ENCODE data around the gene TMC6. TPM values are rescaled to one million over a fixed set of nuclear protein-coding genes. Genes with fewer than 3 reads are reported as not detected.

Gene TMC6
- total RNA-seq, 3 donors from 2014 or later = 18.6 to 45.9 (median 28.4) TPM

GRCh38 chr17:78164748-78165607 is 36.4 kb upstream of the TMC6 start:
- Histone ChIP-seq H3K9me3 (no peaks in the 10 kb centered on the region), H3K4me3 (no peak overlapping the region), H3K27ac (no peak overlapping the region), H3K36me3 (no peaks in the 10 kb centered on the region), H3K27me3 (no peaks in the 10 kb centered on the region), H3K4me1 (peaks cover 0 to 4% of the 10 kb centered on the region in 2 donors)
- DNase-seq (ENCODE audit: low spot score in 2 of 2) = no peak
- TF ChIP-seq POLR2AphosphoS5 (IDR thresholded peaks at IDR 0.05) (no peak), POLR2A (IDR thresholded peaks at IDR 0.05) (no peak), CTCF (IDR thresholded peaks at IDR 0.05) (no peak)
- intact Hi-C loops (cut with DNase I; ENCODE audit: low total_unique reads) = no loop called here

- no peaks in the 10 kb centered on the region for H3K27me3 ChIP-seq
- no peak for DNase-seq (ENCODE audit: low spot score in 2 of 2)
- no peak for TF ChIP-seq POLR2A (IDR thresholded peaks at IDR 0.05)
- no peak for TF ChIP-seq CTCF (IDR thresholded peaks at IDR 0.05)
- TF ChIP-seq POLR2AphosphoS5 (IDR thresholded peaks at IDR 0.05) = no peak
- no peaks in the 10 kb centered on the region for H3K4me1 ChIP-seq
- H3K4me3 ChIP-seq = no peak overlapping the region
- intact Hi-C loops (cut with DNase I; ENCODE audit: low total_unique reads) = no loop called here
- H3K27ac ChIP-seq = no peak overlapping the region
- H3K36me3 ChIP-seq = no peaks in the 10 kb centered on the region
- no peaks in the 10 kb centered on the region for H3K9me3 ChIP-seq
These were observed 35.6 kb upstream of the TMC6 start for GRCh38 chr17:78163881-78164747.

GRCh38 chr17:78159575-78160158 is 31.1 kb upstream of the TMC6 start:
- TF ChIP-seq CTCF (IDR thresholded peaks at IDR 0.05) = no peak
- TF ChIP-seq POLR2A (IDR thresholded peaks at IDR 0.05) = no peak
- no peak for TF ChIP-seq POLR2AphosphoS5 (IDR thresholded peaks at IDR 0.05)
- no peaks in the 10 kb centered on the region for H3K36me3 ChIP-seq
- no peaks in the 10 kb centered on the region for H3K27me3 ChIP-seq
- no peaks in the 10 kb centered on the region for H3K9me3 ChIP-seq
- no peak for DNase-seq (ENCODE audit: low spot score in 2 of 2)
- intact Hi-C loops (cut with DNase I; ENCODE audit: low total_unique reads) = no loop called here
- H3K27ac ChIP-seq = no peak overlapping the region
- H3K4me3 ChIP-seq = no peak overlapping the region
- no peaks in the 10 kb centered on the region for H3K4me1 ChIP-seq

GRCh38 chr17:78154903-78155811 is 26.6 kb upstream of the TMC6 start:
- H3K9me3 ChIP-seq = no peaks in the 10 kb centered on the region
- no peak overlapping the region for H3K27ac ChIP-seq
- H3K36me3 ChIP-seq = no peaks in the 10 kb centered on the region
- no peak overlapping the region for H3K4me3 ChIP-seq
- no peaks in the 10 kb centered on the region for H3K4me1 ChIP-seq
- no peak for DNase-seq (ENCODE audit: low spot score in 2 of 2)
- H3K27me3 ChIP-seq = no peaks in the 10 kb centered on the region
- TF ChIP-seq POLR2A (IDR thresholded peaks at IDR 0.05) = no peak
- TF ChIP-seq POLR2AphosphoS5 (IDR thresholded peaks at IDR 0.05) = no peak
- no peak for TF ChIP-seq CTCF (IDR thresholded peaks at IDR 0.05)
- intact Hi-C loops (cut with DNase I; ENCODE audit: low total_unique reads) = no loop called here

Data from breast epithelium (tissue), 4 donors.